GM12864 (cell line): ENCODE measurements around the gene KCNN4.
A peak's percentile ranks its signal among the peaks of the same experiment; 100 is the strongest.
"Not testable (repeated sequence)": the region's sequence is repeated elsewhere in the genome, so short reads cannot be mapped to it uniquely, and the experiment has no call there.

Experiments
- DNase-seq: peaks from one replicate; pipeline ENCODE4 v3.0.0-alpha.2; 2011; ENCODE audit warnings: low read depth
- H3K4me3 ChIP-seq: 2 replicates; pipeline ENCODE4 v1.5.1; 2011; ENCODE audit warnings: mild to moderate bottlenecking, low read depth, low read length, control low read depth
- TF ChIP-seq, protein P1 (sequence below): IDR thresholded peaks from 2 replicates; pipeline ENCODE4 v1.5.1; 2011; ENCODE audit warnings: low read depth, mild to moderate bottlenecking, moderate library complexity, low read length, control low read depth, inconsistent platforms; ENCODE audit errors: missing control alignments

The KCNN4 gene

DNA sequence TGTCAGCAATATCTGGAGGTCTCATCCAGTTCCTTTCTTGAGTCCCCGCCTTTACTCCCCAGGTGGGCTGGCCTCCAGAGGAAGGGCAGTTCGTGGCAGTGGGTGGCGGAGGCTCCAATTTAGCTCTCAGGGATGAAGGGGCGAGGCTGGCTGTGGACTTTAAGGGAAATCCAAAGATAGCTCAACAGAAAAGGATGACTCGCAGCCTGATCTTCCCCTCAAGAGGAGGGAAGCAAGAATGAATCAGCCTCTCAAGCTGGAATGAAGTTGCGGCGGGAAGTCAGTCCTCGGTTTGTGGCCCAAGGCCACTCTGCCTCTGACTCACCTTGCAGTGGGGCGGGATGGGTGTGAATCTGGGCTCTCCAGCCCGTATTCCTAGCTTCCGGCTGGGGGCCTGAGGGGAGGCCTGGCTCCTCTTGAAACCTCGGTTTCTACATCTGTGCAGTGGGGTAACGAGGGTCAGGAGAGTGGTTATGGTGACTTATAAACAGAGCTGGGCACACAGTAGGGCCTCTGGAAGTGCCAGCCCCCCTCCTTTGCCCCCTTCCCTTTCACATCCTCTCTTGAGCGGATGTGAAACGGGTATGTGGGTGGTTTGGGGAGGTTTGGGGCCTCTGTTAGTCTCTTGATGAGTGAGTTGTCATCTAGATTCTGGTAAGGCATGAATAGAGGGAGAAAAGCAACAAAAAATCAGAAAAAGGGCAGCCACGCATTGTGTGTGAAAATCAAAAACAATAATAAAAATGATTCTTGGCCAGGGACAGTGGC is 15.5 kb downstream of the KCNN4 start:
- no peak overlapping the region; the same call in none of the 2 replicates for H3K4me3 ChIP-seq
- peak; percentile 93 for DNase-seq

DNA sequence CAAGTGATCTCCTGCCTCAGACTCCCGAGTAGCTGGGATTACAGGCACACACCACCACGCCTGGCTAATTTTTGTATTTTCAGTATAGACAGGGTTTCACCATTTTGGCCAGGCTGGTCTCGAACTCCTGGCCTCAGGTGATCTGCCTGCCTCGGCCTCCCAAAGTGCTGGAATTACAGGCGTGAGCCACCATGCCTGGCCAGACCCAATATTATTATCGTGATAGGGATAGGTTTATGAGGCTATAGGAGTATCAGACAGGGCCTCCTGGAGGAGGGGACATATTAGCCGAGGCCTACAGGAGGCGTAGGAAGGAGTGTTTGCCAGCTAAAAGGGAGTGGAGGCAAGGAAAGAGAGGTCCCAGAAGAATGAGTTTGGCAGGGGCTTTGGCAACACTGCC is 16.1 kb downstream of the KCNN4 start:
- DNase-seq, H3K4me3 ChIP-seq: not testable (repeated sequence)

More for the DNA sequence above, 15.5 kb downstream of the KCNN4 start:
- TF ChIP-seq, protein P1, sequence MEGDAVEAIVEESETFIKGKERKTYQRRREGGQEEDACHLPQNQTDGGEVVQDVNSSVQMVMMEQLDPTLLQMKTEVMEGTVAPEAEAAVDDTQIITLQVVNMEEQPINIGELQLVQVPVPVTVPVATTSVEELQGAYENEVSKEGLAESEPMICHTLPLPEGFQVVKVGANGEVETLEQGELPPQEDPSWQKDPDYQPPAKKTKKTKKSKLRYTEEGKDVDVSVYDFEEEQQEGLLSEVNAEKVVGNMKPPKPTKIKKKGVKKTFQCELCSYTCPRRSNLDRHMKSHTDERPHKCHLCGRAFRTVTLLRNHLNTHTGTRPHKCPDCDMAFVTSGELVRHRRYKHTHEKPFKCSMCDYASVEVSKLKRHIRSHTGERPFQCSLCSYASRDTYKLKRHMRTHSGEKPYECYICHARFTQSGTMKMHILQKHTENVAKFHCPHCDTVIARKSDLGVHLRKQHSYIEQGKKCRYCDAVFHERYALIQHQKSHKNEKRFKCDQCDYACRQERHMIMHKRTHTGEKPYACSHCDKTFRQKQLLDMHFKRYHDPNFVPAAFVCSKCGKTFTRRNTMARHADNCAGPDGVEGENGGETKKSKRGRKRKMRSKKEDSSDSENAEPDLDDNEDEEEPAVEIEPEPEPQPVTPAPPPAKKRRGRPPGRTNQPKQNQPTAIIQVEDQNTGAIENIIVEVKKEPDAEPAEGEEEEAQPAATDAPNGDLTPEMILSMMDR: no peak

DNA sequence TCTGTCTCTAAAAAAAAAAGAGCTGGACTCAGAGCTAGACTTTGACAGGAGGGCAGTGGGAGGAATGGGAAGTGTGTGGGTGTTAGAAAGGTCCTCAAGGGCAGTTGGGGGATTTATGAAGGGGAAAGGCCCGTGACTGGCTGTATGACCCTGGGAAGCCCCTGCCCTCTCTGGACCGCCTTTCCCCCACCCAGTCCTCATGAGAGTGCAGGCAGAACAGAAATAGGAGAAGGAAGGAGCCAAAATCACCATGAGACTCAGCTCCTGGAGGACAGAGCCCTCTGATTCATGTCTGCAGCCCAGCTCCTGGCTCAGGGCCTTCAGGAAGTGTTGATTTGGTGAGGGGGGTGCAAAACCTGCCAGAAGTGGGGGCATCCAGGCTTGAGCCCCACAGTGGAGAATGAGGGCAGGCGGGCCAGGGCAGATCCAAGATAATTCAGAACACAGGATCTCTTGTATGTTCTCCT is 17.3 kb downstream of the KCNN4 start:
- DNase-seq: no peak
- TF ChIP-seq, protein P1: no peak
- H3K4me3 ChIP-seq: no peak overlapping the region

DNA sequence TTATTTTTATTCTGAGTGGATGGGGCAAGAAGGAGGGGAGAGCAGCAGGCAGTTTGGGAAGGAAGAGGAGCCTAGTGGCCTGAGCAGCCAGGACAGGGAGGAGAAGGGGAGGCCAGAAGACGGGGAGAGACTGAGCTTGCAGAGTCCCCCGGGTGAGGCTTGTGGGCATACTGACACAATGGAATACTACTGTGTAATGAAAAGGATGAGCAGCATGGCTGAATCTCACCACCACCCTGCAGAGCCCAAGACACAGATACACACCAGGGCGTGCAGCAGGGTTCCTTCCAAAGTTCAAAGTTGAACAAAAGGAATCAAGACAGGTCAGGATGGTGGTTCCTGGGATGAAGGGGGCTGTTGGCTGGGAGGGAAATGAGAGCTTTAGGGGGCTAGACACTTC is 18.0 kb downstream of the KCNN4 start:
- TF ChIP-seq, protein P1: no peak
- H3K4me3 ChIP-seq: no peak overlapping the region
- DNase-seq: no peak

DNA sequence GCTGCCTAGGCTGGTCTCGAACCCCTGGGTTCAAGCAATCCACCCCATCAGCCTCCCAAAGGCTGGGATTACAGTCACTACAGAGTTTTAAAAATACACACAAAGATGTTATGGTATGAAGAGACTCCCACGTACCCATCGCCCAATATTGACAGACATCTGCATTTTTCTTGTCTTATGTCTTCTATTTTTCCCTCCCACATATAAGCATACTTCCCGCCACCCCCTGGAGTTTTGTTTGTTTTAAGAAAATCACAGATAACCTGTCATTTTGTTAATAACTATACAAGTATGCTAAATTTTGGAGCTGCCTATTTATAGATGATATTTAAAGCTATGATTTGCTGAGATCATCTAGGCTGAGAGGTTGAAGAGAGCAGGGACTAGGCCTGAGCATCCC is 19.8 kb downstream of the KCNN4 start:
- no peak overlapping the region for H3K4me3 ChIP-seq
- DNase-seq: no peak
- TF ChIP-seq, protein P1: no peak

DNA sequence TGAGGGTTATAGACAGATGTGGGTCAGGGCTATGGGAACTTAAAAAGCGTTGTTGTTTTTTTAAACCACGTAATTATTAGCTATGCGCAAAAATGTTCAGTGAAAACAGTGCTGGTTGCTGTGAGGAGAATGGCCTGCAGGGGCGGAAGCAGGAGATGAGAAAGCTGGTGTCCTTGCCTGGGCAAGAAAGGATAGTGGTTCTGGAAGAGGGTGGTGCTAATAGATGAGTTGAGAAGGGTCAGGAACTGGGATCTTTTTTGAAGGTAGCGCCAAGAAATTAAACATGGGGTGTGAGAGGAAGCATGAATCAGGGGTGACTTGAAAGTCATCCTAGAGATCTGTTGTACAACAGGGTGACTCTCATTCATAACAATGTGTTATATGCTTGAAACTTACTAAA is 21.3 kb downstream of the KCNN4 start:
- TF ChIP-seq, protein P1: peak; percentile 57
- H3K4me3 ChIP-seq: no peak overlapping the region
- no peak for DNase-seq

- no peak for DNase-seq
- TF ChIP-seq, protein P1: no peak
- peak overlapping the region; percentile 91 for H3K4me3 ChIP-seq
These were observed 25.4 kb downstream of the KCNN4 start for GRCh38 chr19:43755256-43755801.
